Hepatocyte (in vitro differentiated cells): ENCODE data around the gene KRI1. TPM values are rescaled to one million over a fixed set of nuclear protein-coding genes. Genes with fewer than 3 reads are reported as not detected.

Source experiments
- DNase-seq: peaks from one replicate; pipeline ENCODE4 v3.0.0-alpha.2; 2016; ENCODE audit warnings: low spot score
- H2AFZ ChIP-seq: fragments of 200-600 bp; sonication (generic); 2 replicates; pipeline ENCODE4 v1.6.0; 2016; ENCODE audit warnings: antibody characterized with exemption, mild to moderate bottlenecking
- H3K27ac ChIP-seq: fragments of 200-600 bp; sonication (generic); 2 replicates; pipeline ENCODE4 v1.5.1; 2016; ENCODE audit warnings: mild to moderate bottlenecking
- H3K27me3 ChIP-seq: fragments of 200-600 bp; sonication (generic); 2 replicates; pipeline ENCODE4 v1.6.1; 2016
- H3K36me3 ChIP-seq: fragments of 200-600 bp; sonication (generic); replicated peaks from 2 replicates; pipeline ENCODE4 v1.5.1; 2016; ENCODE audit warnings: low read depth; ENCODE audit not compliant: insufficient read depth
- H3K4me1 ChIP-seq: fragments of 200-600 bp; sonication (generic); 2 replicates; pipeline ENCODE4 v1.5.1; 2016; ENCODE audit warnings: mild to moderate bottlenecking, moderate library complexity; ENCODE audit not compliant: insufficient read depth
- H3K4me2 ChIP-seq: fragments of 200-600 bp; sonication (generic); 2 replicates; pipeline ENCODE4 v1.6.0; 2016
- H3K4me3 ChIP-seq: fragments of 200-600 bp; sonication (generic); 2 replicates; pipeline ENCODE4 v1.5.1; 2016; ENCODE audit warnings: mild to moderate bottlenecking
- H3K79me2 ChIP-seq: fragments of 200-600 bp; sonication (generic); 2 replicates; pipeline ENCODE4 v1.6.0; 2017; ENCODE audit warnings: mild to moderate bottlenecking
- H3K9me2 ChIP-seq: fragments of 200-600 bp; sonication (generic); replicated peaks from 2 replicates; pipeline ENCODE4 v1.6.0; 2017; ENCODE audit warnings: mild to moderate bottlenecking; ENCODE audit not compliant: insufficient read depth
- H3K9me3 ChIP-seq: fragments of 200-600 bp; sonication (generic); 2 replicates; pipeline ENCODE4 v1.5.1; 2016; ENCODE audit warnings: low read depth, mild to moderate bottlenecking
- H4K20me1 ChIP-seq: fragments of 200-600 bp; sonication (generic); 2 replicates; pipeline ENCODE4 v1.6.0; 2016; ENCODE audit warnings: mild to moderate bottlenecking; ENCODE audit not compliant: insufficient read depth, poor library complexity, severe bottlenecking
- CTCF ChIP-seq: fragments of 200-600 bp; sonication (generic); IDR thresholded peaks from 2 replicates; pipeline ENCODE4 v1.5.1; 2016; ENCODE audit warnings: antibody characterized with exemption, mild to moderate bottlenecking; ENCODE audit not compliant: poor library complexity
- EZH2 ChIP-seq: fragments of 200-600 bp; sonication (generic); IDR thresholded peaks from 2 replicates; pipeline ENCODE4 v1.6.1; 2016; ENCODE audit warnings: antibody characterized with exemption, mild to moderate bottlenecking, borderline replicate concordance
- EZH2phosphoT487 ChIP-seq: fragments of 200-600 bp; sonication (generic); IDR thresholded peaks from one replicate; pipeline ENCODE4 v1.6.1; 2018; ENCODE audit warnings: antibody characterized with exemption, mild to moderate bottlenecking, low read depth, moderate library complexity; ENCODE audit not compliant: unreplicated experiment, severe bottlenecking
- WGBS: methylation state at CpG from one replicate; pipeline ENCODE4 v1.1.6; 2016; ENCODE audit warnings: low lambda C conversion rate; ENCODE audit errors: missing lambda C conversion rate; 5-methylcytosine and 5-hydroxymethylcytosine counted together
- polyA plus RNA-seq: library from polyadenylated mRNA; unstranded; fragments of >200 nt; fragmentation: Nextera tagmentation; extraction: Ambion mirVana; gene quantifications from 2 replicates; pipeline ENCODE4 v1.2.1, GENCODE V29; 2016
- total RNA-seq: library from RNA; depleted of rRNA; stranded (reverse); fragments of >200 nt; gene quantifications from 2 replicates; pipeline ENCODE4 v1.2.3, GENCODE V29; 2014

The KRI1 gene
- total and polyA plus RNA-seq, 2 experiments from 2014 or later, result 7.8 to 18.3 TPM

DNA sequence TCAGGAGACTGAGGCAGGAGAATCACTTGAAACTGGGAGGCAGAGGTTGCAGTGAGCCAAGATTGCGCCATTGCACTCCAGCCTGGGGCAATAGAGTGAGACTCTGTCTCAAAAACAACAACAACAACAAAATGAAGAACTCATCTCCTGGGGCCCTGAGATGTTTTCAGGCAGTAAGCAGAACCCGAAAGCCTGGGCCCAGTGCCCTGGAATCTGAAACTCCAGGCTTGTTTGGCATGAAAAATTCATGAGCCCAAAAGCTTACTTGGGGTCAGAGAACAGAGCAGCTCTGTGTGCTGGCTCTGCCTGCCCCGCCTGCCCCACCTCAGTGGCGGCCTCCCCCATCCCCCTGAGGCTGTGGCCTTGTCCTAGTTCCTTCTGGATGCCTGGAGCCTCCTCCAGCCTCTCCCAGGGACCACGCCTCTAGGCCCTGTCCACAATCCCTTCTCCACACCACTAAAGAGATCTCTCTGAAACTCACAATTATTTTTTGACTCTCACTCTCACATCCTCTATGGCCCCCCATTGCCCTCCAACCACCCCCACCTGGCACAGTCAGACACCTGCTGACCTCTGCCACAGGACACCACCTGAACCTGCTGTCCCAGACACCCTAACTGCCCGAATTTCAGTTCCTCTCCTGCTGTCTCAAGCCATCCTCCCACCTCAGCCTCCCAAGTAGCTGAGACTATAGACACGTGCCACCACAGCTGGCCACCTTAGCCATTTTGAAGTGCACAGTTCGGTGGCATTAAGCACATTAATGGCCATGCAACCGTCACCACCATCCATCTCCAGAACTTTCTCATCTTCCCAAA is 28.2 kb upstream of the KRI1 start:
- whole genome bisulfite sequencing, result 86% methylated on average over 7 of the region's 9 CpGs
- H3K27ac ChIP-seq, result no peak overlapping the region
- no peaks in the 10 kb centered on the region for H3K4me1 ChIP-seq

DNA sequence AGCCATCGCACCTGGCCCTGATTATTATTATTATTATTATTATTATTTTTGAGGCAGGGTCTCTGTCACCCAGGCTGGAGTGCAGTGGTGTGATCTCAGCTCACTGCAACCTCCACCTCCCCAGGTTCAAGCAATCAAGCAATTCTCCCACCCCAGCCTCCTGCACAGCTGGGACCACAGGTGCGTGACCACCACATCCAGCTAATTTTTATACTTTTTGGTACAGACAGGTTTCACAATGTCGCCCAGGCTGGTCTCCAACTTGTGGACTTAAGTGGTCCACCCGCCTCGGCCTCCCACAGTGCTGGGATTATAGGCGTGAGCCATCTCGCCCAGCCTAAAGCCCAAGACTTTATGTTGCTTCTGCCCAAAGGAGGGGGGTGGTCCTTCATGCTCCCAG is 27.3 kb upstream of the KRI1 start:
- WGBS, result 93% methylated on average over 7 of the region's 7 CpGs
- H3K27ac ChIP-seq, result no peak overlapping the region
- H2AFZ ChIP-seq, result no peak overlapping the region
- H3K4me1 ChIP-seq, result no peaks in the 10 kb centered on the region
- H3K9me2 ChIP-seq, result no peaks in the 10 kb centered on the region
- H3K27me3 ChIP-seq, result no peaks in the 10 kb centered on the region
- no peak overlapping the region for H3K4me3 ChIP-seq
- H3K36me3 ChIP-seq, result no peaks in the 10 kb centered on the region
- H4K20me1 ChIP-seq, result no peaks in the 10 kb centered on the region
- no peak for TF ChIP-seq EZH2
- TF ChIP-seq CTCF, result no peak
- no peak for TF ChIP-seq EZH2phosphoT487
- no peak for DNase-seq
- H3K79me2 ChIP-seq, result no peaks in the 10 kb centered on the region
- no peaks in the 10 kb centered on the region for H3K9me3 ChIP-seq
- H3K4me2 ChIP-seq, result no peak overlapping the region

More for the DNA sequence above, 28.2 kb upstream of the KRI1 start:
- no peak overlapping the region for H2AFZ ChIP-seq
- no peaks in the 10 kb centered on the region for H3K9me3 ChIP-seq
- H3K79me2 ChIP-seq, result no peaks in the 10 kb centered on the region
- H3K4me2 ChIP-seq, result no peak overlapping the region
- no peaks in the 10 kb centered on the region for H4K20me1 ChIP-seq
- no peaks in the 10 kb centered on the region for H3K36me3 ChIP-seq
- DNase-seq, result no peak
- H3K4me3 ChIP-seq, result no peak overlapping the region
- no peaks in the 10 kb centered on the region for H3K27me3 ChIP-seq
- H3K9me2 ChIP-seq, result no peaks in the 10 kb centered on the region
- TF ChIP-seq EZH2, result no peak
- no peak for TF ChIP-seq CTCF
- TF ChIP-seq EZH2phosphoT487, result no peak

DNA sequence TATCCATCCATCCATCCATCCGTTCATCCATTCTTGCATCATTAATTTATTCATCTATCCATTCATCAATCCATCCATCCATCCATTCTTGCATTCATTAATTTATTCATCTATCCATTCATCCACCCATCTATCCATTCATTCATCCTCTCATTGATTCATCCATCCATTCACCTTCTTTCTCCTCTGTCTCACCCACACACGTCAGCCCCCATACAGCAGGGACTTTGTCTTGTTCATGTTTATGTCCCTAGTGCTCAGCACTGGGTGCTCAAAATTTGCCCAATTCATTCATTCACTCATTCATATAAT is 22.0 kb upstream of the KRI1 start:
- no peaks in the 10 kb centered on the region for H3K36me3 ChIP-seq
- no peaks in the 10 kb centered on the region for H4K20me1 ChIP-seq
- peaks cover 7% of the 10 kb centered on the region for H3K79me2 ChIP-seq
- no peaks in the 10 kb centered on the region for H3K4me1 ChIP-seq
- no peaks in the 10 kb centered on the region for H3K27me3 ChIP-seq
- H3K4me3 ChIP-seq, result no peak overlapping the region
- TF ChIP-seq EZH2 (no peak), EZH2phosphoT487 (no peak), CTCF (no peak)
- no peaks in the 10 kb centered on the region for H3K9me3 ChIP-seq
- H2AFZ ChIP-seq, result no peak overlapping the region
- DNase-seq, result no peak
- WGBS, result 92% methylated on average over 2 of the region's 2 CpGs
- no peak overlapping the region for H3K4me2 ChIP-seq
- H3K9me2 ChIP-seq, result no peaks in the 10 kb centered on the region
- H3K27ac ChIP-seq, result no peak overlapping the region
